Anterior cingulate cortex (tissue), 58 donors: ENCODE results near the gene ROBO2.

Source experiments
- DNase-seq, 58 donors: peaks; one replicate each; lab custom pipeline; 2025; lab: John Stamatoyannopoulos, UW

ROBO2 gene

DNA sequence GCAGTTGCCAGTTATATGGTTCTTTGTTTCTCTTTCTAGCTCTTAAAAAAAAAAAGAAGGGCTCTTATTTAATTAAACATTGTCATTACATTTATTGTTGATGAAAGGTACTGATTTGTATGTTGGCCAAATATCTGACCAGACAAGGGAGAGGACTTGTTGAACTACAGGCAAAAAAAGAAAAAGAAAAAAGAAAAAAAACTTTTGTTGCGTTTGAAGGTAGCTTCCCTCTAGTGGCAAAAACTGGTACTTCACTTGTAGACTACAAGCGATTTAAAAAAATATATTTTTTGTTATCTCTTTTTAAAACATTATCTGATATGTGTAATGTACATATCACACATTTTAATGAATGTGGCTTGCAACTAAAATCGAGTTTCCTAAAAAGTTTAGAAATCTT lies 280.6 kb downstream of the ROBO2 start:
- DNase-seq, result no peak

DNA sequence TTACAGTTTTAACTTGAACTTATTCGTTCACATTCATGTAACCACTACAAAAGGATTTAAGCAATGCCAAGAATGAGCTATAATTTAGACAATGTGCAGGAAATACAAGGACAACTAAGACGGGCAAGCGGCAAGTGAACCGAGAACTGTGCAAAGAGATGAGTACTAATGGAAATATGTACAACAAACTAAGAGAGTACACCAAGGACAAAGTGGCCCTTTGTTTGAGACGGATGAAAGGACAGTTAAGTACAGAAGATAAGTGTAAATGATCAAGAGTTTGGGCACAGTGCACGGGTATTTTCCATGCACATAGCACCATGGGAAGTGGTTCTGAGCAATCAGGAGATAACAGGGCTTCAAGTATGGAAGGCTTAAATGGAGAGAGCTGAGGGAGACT lies 281.7 kb downstream of the ROBO2 start:
- no peak for DNase-seq

DNA sequence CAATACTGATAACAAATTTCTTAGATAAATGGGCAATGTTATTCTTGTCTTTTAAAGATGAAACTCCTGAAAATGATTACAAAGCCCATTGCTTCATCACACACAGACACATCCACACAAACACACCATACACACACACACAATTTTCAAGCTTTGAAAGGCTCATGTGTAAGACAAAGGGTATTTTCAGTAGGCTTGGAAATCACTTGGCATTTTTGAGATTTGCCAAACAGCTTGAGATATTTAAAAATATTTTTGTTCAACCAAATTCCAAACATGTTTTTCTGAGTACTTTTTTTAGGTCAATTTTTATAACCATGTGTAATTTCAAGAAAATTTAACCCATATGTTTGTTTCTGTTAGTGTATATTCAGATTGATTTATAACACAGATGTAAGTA lies 283.7 kb downstream of the ROBO2 start:
- no peak for DNase-seq

DNA sequence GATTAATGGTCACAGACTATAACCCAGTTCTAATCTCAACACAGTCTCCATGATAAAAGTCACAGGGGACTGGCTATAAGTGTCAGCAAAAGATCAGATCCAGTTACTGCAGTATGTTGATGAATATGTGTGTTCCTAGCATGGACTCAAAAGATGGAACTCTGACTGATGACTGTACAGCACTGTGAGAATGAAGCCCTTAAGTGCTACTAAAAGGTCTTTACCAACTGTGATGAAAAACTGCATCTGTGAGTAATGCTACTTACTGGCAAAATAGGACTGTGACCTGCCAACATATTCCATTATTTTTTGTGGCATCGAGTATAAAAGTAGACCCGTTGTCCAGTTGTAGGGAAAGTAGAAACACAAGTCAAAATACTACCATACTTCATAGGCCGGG lies 284.2 kb downstream of the ROBO2 start:
- no peak for DNase-seq

DNA sequence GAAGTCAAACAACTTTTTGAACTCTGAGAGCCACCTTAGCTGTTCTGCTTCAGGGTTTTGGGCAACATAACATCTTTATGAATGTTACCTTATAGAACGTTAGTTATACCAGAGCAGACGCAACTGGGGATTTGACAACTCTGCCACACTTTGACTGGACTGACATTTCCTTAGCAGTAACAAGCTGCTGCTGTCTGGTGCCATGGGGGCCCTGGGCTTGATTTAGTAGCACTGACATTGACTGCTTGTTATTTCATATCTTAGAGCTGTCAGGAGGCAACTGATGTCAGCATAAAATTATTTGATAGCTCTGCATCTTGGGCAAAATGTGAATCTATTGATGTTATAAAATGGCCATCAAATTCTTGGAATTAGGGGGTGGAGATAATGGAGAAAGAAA lies 285.4 kb downstream of the ROBO2 start:
- DNase-seq, result no peak

DNA sequence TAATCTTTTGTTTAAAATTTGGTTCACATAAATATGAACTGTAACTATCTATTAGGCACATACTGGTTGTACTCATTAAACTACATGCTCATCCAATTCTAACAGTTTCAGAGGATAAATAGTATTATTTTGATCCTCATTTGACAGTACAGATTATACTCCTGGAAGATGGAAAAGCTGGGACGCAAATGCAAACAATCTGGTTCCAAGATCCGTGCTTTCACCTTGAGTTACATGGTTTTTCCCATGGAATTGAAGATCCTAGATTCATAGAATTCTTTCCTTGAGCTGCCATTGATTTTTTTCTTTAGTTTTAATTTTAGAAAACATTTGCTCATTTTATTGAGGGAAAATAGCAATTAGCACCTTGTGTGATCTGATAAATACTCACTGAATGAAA lies 285.8 kb downstream of the ROBO2 start:
- no peak for DNase-seq

DNA sequence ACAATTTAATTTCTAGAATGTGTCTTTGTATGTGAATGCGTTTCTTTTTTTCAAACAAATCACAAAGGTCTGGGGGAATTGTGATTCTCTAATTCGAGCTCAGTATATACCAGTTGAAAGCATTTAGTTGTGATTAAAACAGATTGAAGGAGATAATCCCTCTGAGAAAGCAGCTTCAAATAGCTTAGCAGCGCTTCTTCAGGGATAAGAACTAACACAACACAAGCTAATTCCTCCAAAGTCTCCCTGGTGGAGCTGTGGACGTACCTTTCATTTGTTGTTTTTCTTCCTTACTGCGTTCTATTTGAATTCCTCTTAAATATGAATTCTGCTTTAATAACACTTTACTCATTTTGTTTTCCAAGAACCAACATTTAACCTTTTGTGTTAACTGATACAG lies 286.7 kb downstream of the ROBO2 start:
- no peak for DNase-seq

DNA sequence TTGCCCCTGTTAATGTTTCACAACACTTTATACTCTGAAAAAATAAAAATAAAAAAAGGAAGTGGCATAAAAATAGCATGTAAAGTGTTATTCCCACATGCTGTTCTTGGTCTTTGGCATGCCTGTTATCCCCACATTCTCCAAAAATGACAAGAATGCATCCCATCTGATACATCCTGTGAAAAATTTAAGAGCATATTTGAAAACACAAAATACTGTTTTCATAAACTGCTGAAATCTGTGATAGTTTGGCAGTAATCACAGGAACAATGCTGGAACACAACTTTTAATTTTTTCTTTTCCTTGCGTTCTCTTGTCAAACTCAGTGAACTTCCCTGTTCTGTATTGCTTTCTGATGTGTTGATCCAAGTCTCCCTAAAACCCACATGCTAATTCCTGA lies 288.8 kb downstream of the ROBO2 start:
- no peak for DNase-seq

DNA sequence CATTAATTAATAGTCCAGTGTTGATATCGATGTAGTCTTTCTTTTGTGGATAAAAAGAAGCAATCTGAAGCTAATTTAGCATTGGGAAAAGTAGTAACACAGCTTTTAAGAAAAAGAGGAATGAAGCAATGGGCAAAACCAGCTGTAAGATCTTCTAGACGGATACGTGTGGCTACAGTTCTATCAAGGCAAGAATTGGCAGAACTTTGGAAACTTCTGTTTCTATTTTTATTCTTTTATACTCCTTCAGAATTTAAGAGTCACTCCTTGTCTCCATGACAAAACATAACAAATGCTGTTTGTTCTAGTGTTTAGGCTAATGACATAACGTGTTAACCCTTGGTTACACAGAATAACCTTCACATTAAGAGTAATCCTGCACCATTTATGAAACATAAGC lies 289.2 kb downstream of the ROBO2 start:
- no peak for DNase-seq

DNA sequence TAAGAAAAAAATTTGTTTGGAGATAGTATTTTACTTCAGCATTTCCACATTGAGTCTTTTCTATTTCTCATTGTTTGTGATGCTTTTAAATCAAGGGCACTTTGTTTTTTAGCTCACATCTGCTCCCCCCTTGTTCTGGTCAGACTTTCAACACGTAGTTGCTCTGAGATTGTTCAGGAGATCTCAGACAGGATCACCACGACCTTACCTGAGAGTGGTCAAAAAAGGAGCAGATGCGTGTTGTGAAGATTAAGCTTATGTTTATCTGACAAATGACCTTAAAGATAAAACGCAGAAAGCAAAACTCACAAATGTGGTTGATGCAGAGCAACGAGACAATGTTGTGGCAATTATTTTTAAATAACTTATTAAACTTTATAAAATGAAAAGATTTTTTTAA lies 298.3 kb downstream of the ROBO2 start:
- DNase-seq, result no peak

DNA sequence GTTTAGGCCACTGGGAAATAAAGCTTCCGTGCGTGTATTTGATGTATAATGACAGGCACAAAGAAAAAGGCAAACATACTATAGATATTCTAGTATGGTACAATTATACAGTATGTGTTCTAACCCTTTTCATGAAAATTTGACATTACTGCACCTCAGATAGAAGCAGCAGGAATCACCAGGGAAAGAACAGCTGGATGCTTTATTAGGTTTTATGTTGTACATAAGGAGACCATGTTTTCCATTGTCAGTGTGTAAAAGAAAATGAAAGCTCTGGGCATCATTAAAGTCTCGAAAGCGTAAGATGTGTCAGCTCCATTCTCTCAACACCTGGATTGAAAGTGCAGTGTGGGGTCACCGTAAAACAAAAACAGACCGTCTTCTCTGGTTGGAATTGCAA lies 302.1 kb downstream of the ROBO2 start:
- DNase-seq, result no peak

DNA sequence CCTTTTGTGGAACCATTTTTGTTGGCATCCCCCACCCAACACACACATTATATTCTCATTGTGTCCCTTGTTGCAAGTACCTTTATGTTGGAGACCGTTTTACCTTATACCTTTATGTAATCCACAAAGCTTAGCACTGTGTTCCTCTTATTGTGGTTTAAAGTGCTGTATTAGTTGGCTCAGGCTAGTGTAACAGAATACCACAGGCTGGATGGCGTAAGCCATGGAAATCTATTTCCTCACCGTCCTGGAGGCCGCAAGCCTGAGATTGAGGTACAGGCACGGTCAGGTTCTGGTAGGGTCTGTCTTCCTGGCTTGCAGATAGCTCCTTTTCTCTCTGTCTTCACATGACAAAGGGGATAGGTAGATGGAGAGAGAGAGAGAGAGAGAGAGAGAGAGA lies 302.8 kb downstream of the ROBO2 start:
- no peak for DNase-seq

DNA sequence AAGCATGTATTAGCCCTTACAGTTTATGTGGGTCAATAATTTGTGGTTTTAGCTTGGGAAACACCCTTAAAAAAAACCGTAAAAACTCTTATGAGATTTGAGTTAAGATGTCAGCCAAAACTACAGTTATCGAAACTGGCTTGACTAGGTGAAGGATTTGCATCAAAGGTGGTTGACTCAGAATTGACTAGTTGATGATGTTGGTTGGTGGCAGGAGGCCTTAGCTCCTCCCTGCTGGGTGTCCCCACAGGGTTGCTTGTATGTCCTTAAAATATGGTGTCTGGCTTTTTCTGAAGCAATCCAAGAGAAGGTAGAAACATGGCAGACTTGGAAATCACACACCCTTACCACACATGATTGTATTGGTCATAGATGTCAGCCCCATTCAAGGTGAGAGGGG lies 305.1 kb downstream of the ROBO2 start:
- DNase-seq, result no peak

DNA sequence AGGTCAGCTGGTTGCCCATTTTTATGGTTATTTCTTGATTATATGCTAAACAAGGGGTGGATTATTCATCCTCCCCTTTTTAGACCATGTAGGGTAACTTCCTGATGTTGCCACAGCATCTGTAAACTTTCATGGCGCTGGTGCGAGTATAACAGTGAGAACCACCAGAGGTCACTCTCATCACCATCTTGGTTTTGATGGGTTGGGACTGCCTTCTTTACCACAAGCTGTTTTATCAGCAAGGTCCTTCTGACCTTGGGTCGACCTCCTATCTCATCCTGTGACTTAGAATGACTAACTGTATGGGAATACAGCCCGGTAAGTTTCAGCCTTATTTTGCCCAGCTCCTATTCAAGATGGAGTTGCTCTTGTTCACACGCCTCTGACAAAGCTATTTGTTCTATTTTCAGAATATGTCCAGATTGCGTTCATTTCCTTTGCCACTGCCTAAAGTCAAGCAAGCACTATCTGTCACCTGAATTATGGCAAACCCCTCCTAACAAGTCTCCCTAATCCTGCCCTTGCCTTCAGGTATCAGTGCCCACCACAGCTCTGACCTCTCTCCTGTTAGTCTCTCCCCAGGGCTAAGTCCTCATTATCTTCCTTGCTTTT lies 308.5 kb downstream of the ROBO2 start:
- DNase-seq, result no peak

DNA sequence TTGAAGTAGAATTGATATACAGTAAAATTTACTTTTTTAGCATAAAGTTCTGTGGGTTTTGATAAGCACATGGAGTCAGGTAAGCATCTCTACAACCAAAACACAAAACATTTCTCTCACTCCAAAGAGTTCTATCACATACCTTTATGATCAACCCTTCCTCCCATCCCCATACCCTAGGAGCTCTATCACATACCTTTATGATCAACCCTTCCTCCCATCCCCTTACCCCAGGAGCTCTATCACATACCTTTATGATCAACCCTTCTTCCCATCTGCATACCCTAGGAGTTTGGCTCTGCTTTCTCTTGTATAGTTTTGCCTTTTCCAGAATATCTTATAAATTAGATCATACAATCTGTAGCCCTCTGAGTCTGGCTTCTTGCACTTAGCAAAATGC lies 315.1 kb downstream of the ROBO2 start:
- DNase-seq, result no peak

DNA sequence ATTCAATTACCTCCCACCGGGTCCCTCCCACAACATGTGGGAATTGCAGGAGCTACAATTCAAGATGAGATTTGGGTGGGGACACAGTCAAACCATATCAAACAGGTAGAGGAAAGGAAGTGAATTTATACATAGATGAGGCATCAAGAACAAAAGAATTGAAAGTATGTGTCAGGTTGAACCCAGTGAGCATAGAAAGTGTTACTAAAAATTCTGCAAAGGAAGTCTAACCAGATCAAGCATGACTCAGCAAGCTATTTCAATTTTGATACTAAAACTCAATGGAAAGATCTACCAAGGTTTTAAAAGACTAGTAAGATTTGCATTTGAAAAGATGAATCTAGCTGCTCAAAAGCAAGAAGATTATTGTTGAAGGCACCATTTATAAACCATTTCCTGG lies 323.0 kb downstream of the ROBO2 start:
- DNase-seq, result no peak

DNA sequence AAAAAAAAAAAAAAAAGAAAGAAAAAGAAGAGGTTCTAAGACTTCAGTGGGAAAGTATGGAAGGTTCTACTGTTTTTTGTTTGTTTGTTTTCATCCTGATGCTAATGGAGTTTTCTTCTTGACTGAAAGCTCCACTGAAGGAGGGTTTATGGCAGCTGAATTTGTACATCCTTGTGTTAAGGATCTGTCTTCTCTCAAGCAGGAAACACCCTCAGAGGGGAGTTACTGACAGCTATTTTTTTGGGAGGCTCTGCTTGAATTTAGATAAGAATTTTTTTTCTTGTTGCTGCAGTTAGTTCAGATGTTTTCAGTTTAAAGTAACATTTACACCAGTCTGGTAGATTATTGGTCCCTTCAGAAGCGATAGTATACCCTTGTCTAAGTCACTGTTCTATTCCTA lies 325.3 kb downstream of the ROBO2 start:
- no peak for DNase-seq

DNA sequence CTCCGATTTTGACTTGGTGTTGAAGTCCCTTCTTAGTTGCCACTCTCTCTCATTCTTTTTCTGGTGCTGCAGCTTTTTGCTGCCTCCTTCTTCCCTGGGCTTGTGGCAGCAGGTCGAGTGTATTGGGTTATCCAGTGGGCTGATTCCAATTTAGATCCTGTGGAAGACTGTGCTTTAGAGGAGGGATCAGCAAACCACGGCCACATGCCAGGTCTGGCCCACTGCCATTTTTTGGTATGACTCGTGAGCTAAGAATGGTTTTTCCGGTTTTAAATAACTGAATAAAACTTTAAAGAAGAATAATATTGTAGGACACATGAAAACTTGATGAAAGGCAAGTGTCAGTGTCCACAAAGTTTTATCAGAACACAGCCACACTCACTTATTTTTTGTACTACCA lies 330.5 kb downstream of the ROBO2 start:
- peak in 1 of 58 donors; percentile 2 for DNase-seq

DNA sequence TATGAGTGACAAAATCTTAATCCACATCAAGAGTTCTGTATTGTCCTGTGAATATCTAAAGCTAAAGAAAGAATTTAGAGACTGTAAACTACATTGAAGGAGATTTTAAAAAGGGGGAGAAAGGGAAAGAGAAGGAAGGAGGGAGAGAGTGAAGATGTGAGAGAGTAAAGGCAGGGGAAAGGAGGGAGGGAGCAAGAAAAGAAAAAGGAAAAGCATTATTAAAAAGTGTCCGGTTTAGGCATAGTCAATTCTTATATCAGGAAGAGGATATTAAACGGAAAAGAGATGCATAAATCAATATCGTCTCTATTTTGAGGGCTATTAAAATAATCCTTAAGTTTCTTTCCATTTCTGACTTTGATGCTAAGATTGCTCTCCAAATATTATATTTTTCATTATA lies 332.1 kb downstream of the ROBO2 start:
- no peak for DNase-seq

DNA sequence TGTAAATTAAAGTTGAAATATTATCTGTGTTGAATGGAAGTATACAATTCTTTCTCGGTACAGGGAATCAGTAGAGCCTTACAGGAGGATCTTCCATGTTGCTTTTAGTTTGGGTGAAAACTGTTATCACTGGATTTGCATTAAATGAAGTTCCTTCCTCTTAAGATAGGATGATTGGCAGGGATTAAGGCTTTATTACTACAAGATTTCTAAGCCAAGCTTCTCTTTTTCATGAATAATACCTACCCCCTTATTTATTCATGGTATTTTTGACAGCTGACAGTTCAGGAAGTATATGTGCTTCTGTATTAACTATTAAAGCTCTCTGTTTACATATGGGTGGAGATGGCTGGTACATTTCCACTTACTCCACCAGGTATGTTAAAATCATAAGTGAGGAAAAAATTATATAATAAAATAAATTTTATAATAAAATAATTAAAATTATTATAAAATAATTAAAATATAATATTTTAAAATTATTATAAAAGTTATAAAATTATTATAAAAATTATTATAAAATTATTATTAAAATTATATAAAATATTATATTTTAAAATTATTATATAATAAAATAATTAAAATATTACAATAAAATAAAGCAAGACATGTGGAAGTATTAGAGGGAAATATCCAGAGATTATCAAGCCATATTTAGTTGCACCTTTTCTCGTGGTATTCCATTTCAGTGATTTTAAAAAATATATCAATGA lies 332.9 kb downstream of the ROBO2 start:
- no peak for DNase-seq

DNA sequence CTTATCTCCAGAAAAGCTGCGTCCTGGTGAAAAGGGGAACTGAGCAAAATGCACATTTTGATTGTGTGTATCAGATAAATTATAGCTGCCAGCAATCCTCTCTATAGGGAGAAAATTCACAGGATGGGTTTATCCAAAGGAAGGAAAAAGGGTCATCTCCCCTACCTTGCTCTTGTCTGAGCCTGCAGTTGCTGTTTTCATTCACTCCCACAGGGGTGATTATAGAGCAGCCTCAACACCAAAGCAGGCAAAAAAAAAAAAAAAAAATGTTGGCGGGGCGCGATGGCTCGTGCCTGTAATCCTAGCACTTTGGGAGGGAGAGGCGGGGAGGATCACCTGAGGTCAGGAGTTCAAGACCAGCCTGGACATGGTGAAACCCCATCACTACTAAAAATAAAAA lies 333.7 kb downstream of the ROBO2 start:
- DNase-seq, result no peak

DNA sequence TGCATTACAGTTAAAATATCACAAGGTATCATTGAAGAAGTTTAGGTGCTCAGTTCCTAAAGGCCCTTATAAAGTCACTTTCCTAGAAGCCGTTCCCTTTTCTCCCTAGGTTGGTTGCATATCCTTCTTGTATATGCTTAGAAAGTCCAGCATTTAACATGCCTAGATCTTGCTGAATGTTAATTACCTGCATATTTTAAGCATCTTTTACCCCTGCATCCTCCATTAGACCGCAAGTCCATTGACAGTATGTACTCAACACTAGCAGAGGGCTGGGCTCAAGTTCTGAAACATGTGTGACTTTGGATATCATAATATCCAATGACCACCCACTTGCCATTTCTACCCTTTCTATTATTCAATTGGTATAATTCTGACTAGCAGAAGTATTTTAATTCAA lies 336.6 kb downstream of the ROBO2 start:
- DNase-seq, result no peak

DNA sequence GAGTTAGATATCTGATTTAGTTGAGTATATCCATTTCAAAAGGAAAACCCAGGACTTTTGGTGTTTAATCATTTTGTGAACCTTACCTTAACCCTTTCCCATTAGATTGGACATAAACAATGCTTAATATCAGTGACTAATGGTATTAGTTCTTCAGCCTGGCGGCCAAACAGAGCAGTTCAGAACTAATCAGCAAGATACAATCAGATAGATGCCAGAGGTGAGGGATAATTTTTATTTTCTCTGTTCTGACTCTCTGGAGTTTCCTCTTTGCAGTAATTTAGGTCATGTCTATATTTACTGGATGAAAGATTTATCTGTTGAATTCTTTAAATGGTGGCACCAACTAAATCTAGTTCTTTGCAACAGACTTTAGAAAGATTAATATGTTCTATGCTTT lies 337.8 kb downstream of the ROBO2 start:
- no peak for DNase-seq
